Adrenal gland (tissue), 12 donors: ENCODE results near the gene MACROD2. TPM values are rescaled to one million over a fixed set of nuclear protein-coding genes. Genes with fewer than 3 reads are reported as not detected.
A peak's percentile ranks its signal among the peaks of the same experiment; 100 is the strongest.
"Not testable (repeated sequence)": the region's sequence is repeated elsewhere in the genome, so short reads cannot be mapped to it uniquely, and the experiment has no call there.

ENCODE experiments used
- DNase-seq, 7 donors: peaks; one replicate each; pipeline ENCODE4 v3.0.0-alpha.2; 2019 to 2020
- H3K27ac ChIP-seq, 5 donors: fragments of 200-600 bp; sonication (generic) in 4 of 5; 1 replicate in 3 of 5; 2 replicates in 2 of 5; pipeline versions ENCODE4 v1.5.1 to v1.8.0; 2016 to 2020; ENCODE audit warnings: mild to moderate bottlenecking in 1 of 5
- H3K27me3 ChIP-seq: fragments of 200-600 bp; 2 replicates; pipeline ENCODE4 v1.8.0; 2021
- H3K36me3 ChIP-seq, 2 donors: fragments of 200-600 bp; replicated peaks in 1 of 2; 1 replicate in 1 of 2; 2 replicates in 1 of 2; pipeline versions ENCODE4 v1.5.1 to v1.8.0; 2018 to 2022
- H3K4me1 ChIP-seq, 2 donors: fragments of 200-600 bp; replicated peaks in 1 of 2; 1 replicate in 1 of 2; 2 replicates in 1 of 2; pipeline versions ENCODE4 v1.5.1 to v1.8.0; 2018 to 2021
- H3K4me3 ChIP-seq, 4 donors: fragments of 200-600 bp; sonication (generic) in 3 of 4; one replicate each; pipeline ENCODE4 v1.5.1; 2016 to 2018
- H3K9me3 ChIP-seq, 3 donors: fragments of 200-600 bp; sonication (generic) in 1 of 3; replicated peaks in 1 of 3; 1 replicate in 2 of 3; 2 replicates in 1 of 3; pipeline versions ENCODE4 v1.5.1 to v1.8.0; 2016 to 2021
- POLR2A ChIP-seq, 2 donors: fragments of 450-650 bp; IDR thresholded peaks; one replicate each; pipeline ENCODE4 v1.6.1; 2017; ENCODE audit warnings: antibody characterized with exemption in 2 of 2, mild to moderate bottlenecking in 2 of 2, moderate library complexity in 1 of 2
- WGBS, 4 donors: extraction: QIAGEN DNeasy Blood & Tissue Kit in 2 of 4; methylation state at CpG; one replicate each; pipeline versions ENCODE4 v1.1.5 to v1.1.7; 2013 to 2017; 5-methylcytosine and 5-hydroxymethylcytosine counted together
- intact Hi-C, 2 donors: fragments of 100-400 bp; cut with DNase I; formaldehyde crosslinking; loops; one replicate each; pipeline versions ENCODE4 v1.14.1 to v1.15.0; 2022 to 2023
- polyA plus RNA-seq, 3 donors: library from polyadenylated mRNA; stranded (reverse); fragments of 200-250 nt in 2 of 3; fragments of 350-450 nt in 1 of 3; fragmentation: Illumina TruSeq in 1 of 3; extraction: RNeasy Lipid Tissue Mini Kit (QIAGEN cat#74804) in 1 of 3; gene quantifications; one replicate each; pipeline ENCODE4 v1.2.3, GENCODE V29; 2013 to 2014
- total RNA-seq, 9 donors: library from RNA; depleted of rRNA in 4 of 9; stranded (reverse); fragments of >200 nt in 4 of 9; fragments of 120-200 nt in 1 of 9; fragmentation: NEBNext Ultra II Directional in 1 of 9; extraction: Animal tissue kit (Norgen Biotek cat#: 25700) in 1 of 9; gene quantifications; one replicate each; pipeline versions ENCODE4 v1.1.0 to v1.2.4, GENCODE V29; 2013 to 2023
- TF ChIP-seq, protein P1 (sequence below), 6 experiments: fragments of 450-650 bp in 4 of 6; fragments of 200-600 bp in 2 of 6; sonication (generic) in 1 of 6; IDR thresholded peaks; 1 replicate in 5 of 6; 2 replicates in 1 of 6; pipeline versions ENCODE4 v1.5.1 to v1.8.0; 2016 to 2021; ENCODE audit warnings: antibody characterized with exemption in 6 of 6, mild to moderate bottlenecking in 2 of 6, moderate library complexity in 1 of 6
- donor health status: healthy with polysubstance abuse.
- donor health status: Bipolar disorder and iron deficiency.
- donor health status: DM: yes; HTN: yes; CAD: no.
- donor health status: DM: no; HTN: no; CAD: no.
- donor health status: DM: no; HTN: no; CAD: no.
- donor health status: DM: yes; HTN: yes; CAD: no.

The MACROD2 gene
- total and polyA plus RNA-seq, 12 donors, result 1.1 to 21.2 (median 6.4) TPM

DNA sequence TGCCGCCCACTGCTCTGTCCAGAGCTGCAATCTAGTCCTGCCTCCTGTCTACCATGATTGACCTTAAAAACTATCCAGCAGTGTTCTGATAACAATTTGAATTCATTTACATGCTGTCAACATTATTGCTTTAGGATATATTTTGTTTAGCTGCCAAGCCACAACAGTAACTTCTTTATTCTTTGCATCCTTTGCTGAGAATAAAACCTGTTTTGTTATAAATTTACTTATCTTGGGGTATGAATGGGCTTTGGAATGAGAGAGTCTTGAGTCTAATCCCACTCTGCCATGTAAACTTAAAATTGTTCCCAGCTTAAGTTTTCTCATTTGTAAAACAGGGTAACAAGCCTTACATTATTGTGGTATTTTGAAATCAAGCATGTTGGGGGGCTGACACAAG is 225.7 kb downstream of the MACROD2 start:
- no peak for TF ChIP-seq POLR2A (IDR thresholded peaks at IDR 0.05)
- TF ChIP-seq, protein P1, sequence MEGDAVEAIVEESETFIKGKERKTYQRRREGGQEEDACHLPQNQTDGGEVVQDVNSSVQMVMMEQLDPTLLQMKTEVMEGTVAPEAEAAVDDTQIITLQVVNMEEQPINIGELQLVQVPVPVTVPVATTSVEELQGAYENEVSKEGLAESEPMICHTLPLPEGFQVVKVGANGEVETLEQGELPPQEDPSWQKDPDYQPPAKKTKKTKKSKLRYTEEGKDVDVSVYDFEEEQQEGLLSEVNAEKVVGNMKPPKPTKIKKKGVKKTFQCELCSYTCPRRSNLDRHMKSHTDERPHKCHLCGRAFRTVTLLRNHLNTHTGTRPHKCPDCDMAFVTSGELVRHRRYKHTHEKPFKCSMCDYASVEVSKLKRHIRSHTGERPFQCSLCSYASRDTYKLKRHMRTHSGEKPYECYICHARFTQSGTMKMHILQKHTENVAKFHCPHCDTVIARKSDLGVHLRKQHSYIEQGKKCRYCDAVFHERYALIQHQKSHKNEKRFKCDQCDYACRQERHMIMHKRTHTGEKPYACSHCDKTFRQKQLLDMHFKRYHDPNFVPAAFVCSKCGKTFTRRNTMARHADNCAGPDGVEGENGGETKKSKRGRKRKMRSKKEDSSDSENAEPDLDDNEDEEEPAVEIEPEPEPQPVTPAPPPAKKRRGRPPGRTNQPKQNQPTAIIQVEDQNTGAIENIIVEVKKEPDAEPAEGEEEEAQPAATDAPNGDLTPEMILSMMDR (IDR thresholded peaks at IDR 0.05), result no peak
- intact Hi-C loops, result no loop called here
- no peak for DNase-seq
- WGBS, 4 donors, result 78 to 100% (median 93%) methylated on average over 1 of the region's 1 CpG
- Histone ChIP-seq H3K4me3 (no peak overlapping the region), H3K27me3 (no peaks in the 10 kb centered on the region), H3K9me3 (no peaks in the 10 kb centered on the region), H3K27ac (no peak overlapping the region), H3K36me3 (no peaks in the 10 kb centered on the region), H3K4me1 (no peaks in the 10 kb centered on the region)

GRCh38 chr20:14223806-14224205 is 228.5 kb downstream of the MACROD2 start:
- H3K27me3 ChIP-seq, result no peaks in the 10 kb centered on the region
- no peak for DNase-seq
- H3K4me3 ChIP-seq, result no peak overlapping the region
- H3K36me3 ChIP-seq, result no peaks in the 10 kb centered on the region
- no peaks in the 10 kb centered on the region for H3K4me1 ChIP-seq
- intact Hi-C loops, result no loop called here
- no peaks in the 10 kb centered on the region for H3K9me3 ChIP-seq
- WGBS, 4 donors, result 69 to 81% (median 79%) methylated on average over 3 of the region's 3 CpGs
- TF ChIP-seq, protein P1 (IDR thresholded peaks at IDR 0.05), result no peak
- no peak for TF ChIP-seq POLR2A (IDR thresholded peaks at IDR 0.05)
- H3K27ac ChIP-seq, result no peak overlapping the region

DNA sequence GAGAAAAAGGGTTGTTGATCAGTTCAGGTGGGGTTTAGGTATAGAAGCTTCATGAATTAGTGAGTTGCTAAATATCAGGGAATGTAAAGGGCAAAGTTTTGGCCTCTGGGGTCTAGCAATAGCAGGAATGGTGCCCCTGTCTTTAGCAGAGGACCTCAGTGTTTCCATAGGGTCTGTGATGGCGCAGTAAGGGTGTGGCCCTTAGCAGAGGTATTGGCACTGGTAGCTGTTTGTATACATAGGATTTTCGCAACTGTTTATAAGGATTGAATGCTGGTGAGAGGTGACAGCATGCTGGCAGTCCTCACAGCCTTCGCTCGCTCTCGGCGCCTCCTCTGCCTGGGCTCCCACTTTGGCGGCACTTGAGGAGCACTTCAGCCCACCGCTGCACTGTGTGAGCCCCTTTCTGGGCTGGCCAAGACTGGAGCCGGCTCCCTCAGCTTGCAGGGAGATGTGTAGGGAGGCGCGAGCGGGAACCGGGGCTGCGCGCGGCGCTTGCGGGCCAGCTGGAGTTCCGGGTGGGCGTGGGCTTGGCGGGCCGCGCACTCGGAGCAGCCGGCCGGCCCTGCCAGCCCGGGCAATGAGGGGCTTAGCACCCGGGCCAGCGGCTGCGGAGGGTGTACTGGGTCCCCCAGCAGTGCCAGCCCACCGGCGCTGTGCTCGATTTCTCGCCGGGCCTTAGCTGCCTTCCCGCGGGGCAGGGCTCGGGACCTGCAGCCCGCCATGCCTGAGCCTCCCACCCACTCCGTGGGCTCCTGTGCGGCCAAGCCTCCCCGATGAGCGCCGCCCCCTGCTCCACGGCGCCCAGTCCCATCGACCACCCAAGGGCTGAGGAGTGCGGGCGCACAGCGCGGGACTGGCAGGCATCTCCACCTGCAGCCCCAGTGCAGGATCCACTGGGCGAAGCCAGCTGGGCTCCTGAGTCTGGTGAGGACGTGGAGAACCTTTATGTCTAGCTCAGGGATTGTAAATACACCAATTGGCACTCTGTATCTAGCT is 231.0 kb downstream of the MACROD2 start:
- H3K27me3 ChIP-seq, H3K27ac ChIP-seq, H3K4me1 ChIP-seq, DNase-seq, H3K36me3 ChIP-seq, intact Hi-C loops, H3K9me3 ChIP-seq: not testable (repeated sequence)
- 20 to 90% (median 33%) methylated on average over 3 to 47 of the region's 53 CpGs for WGBS, 4 donors
- H3K4me3 ChIP-seq, result peak overlapping the region in 1 of 4 donors; percentile 34

- intact Hi-C loops, result no loop called here
- WGBS, 4 donors, result 87 to 100% (median 93%) methylated on average over 2 of the region's 2 CpGs
- H3K4me1 ChIP-seq, result no peaks in the 10 kb centered on the region
- no peak for DNase-seq
- H3K27me3 ChIP-seq, result no peaks in the 10 kb centered on the region
- H3K36me3 ChIP-seq, result no peaks in the 10 kb centered on the region
- no peak for TF ChIP-seq POLR2A (IDR thresholded peaks at IDR 0.05)
- TF ChIP-seq, protein P1 (IDR thresholded peaks at IDR 0.05), result no peak
- no peak overlapping the region for H3K27ac ChIP-seq
- H3K4me3 ChIP-seq, result no peak overlapping the region
- no peaks in the 10 kb centered on the region for H3K9me3 ChIP-seq
These were observed 237.3 kb downstream of the MACROD2 start for GRCh38 chr20:14232650-14233049.
